SK-N-SH (cell line): ENCODE data around the gene HMGCS1. TPM values are rescaled to one million over a fixed set of nuclear protein-coding genes. Genes with fewer than 3 reads are reported as not detected.

Source experiments
- CTCF ChIA-PET: fragments of 300-600, 350-600 bp; formaldehyde crosslinking; extraction: SDS; loops from one replicate; lab custom pipeline; 2021; lab: Yijun Ruan, JAX
- POLR2A ChIA-PET: fragments of 350-600 bp; sonication (Branson Sonifier 250); formaldehyde crosslinking; extraction: SDS; loops from one replicate; lab custom pipeline; 2020; ENCODE audit warnings: antibody characterized with exemption, inconsistent platforms; lab: Yijun Ruan, JAX
- DNase-seq: peaks from one replicate; pipeline ENCODE4 v3.0.0; 2012
- H2AFZ ChIP-seq: fragments of 200-600 bp; sonication (generic); 2 replicates; pipeline ENCODE4 v1.8.1; 2016; ENCODE audit warnings: antibody characterized with exemption, mild to moderate bottlenecking, low read depth
- H3F3A ChIP-seq: fragments of 200-600 bp; sonication (generic); replicated peaks from 2 replicates; pipeline ENCODE3; 2016; ENCODE audit warnings: antibody characterized with exemption, mild to moderate bottlenecking; ENCODE audit not compliant: insufficient read depth
- H3K27ac ChIP-seq, 2 experiments: fragments of 200-500 bp in 1 of 2; fragments of 200-600 bp in 1 of 2; sonication (Bioruptor generic) in 1 of 2; sonication (generic), shearing (Covaris generic) in 1 of 2; 2 replicates each; pipeline versions ENCODE4 v1.5.1 to v1.6.1; 2014 to 2016; ENCODE audit warnings: low read depth in 2 of 2, inconsistent platforms in 1 of 2, low read length in 1 of 2, mild to moderate bottlenecking in 1 of 2, mixed read lengths in 1 of 2
- H3K27me3 ChIP-seq: fragments of 200-600 bp; sonication (generic), shearing (Covaris generic); 2 replicates; pipeline ENCODE4 v1.6.1; 2016; ENCODE audit warnings: mixed run types; ENCODE audit not compliant: insufficient read depth
- H3K36me3 ChIP-seq, 2 experiments: fragments of 200-500 bp in 1 of 2; fragments of 200-600 bp in 1 of 2; sonication (Bioruptor generic) in 1 of 2; sonication (generic) in 1 of 2; replicated peaks in 1 of 2; 2 replicates each; pipeline versions ENCODE3 to v1.5.1; 2014 to 2016; ENCODE audit warnings: low read length in 1 of 2, mild to moderate bottlenecking in 1 of 2; ENCODE audit not compliant: insufficient read depth in 2 of 2, control insufficient read depth in 1 of 2
- H3K4me1 ChIP-seq, 2 experiments: fragments of 200-500 bp in 1 of 2; fragments of 200-600 bp in 1 of 2; sonication (Bioruptor generic) in 1 of 2; sonication (generic), shearing (Covaris generic) in 1 of 2; 2 replicates each; pipeline versions ENCODE4 v1.5.1 to v1.6.1; 2014 to 2016; ENCODE audit warnings: low read depth in 1 of 2, low read length in 1 of 2, mixed run types in 1 of 2; ENCODE audit not compliant: insufficient read depth in 2 of 2, control insufficient read depth in 1 of 2
- H3K4me2 ChIP-seq: fragments of 200-600 bp; sonication (generic), shearing (Covaris generic); 2 replicates; pipeline ENCODE4 v1.6.1; 2017; ENCODE audit warnings: mixed run types
- H3K4me3 ChIP-seq, 2 experiments: fragments of 200-500 bp in 1 of 2; fragments of 200-600 bp in 1 of 2; sonication (Bioruptor generic) in 1 of 2; sonication (generic), shearing (Covaris generic) in 1 of 2; 2 replicates each; pipeline versions ENCODE4 v1.5.1 to v1.8.1; 2014 to 2016; ENCODE audit warnings: low read depth in 2 of 2, inconsistent platforms in 1 of 2, low read length in 1 of 2, mild to moderate bottlenecking in 1 of 2, mixed read lengths in 1 of 2, moderate library complexity in 1 of 2
- H3K79me2 ChIP-seq: fragments of 200-600 bp; sonication (generic); 2 replicates; pipeline ENCODE4 v1.8.1; 2017; ENCODE audit warnings: mild to moderate bottlenecking; ENCODE audit not compliant: insufficient read depth
- H3K9ac ChIP-seq: fragments of 200-600 bp; sonication (generic); 2 replicates; pipeline ENCODE4 v1.6.1; 2017; ENCODE audit warnings: mixed run types
- H3K9me2 ChIP-seq: fragments of 200-600 bp; sonication (generic); 2 replicates; pipeline ENCODE4 v1.6.1; 2017; ENCODE audit warnings: mixed run types
- H3K9me3 ChIP-seq: fragments of 200-600 bp; sonication (generic); 2 replicates; pipeline ENCODE4 v1.6.1; 2017; ENCODE audit warnings: mixed run types, mild to moderate bottlenecking, moderate library complexity
- H4K20me1 ChIP-seq: fragments of 200-600 bp; sonication (generic); 2 replicates; pipeline ENCODE4 v1.6.1; 2017; ENCODE audit warnings: mild to moderate bottlenecking, mixed run types; ENCODE audit not compliant: insufficient read depth
- CHD2 ChIP-seq: fragments of 150-350 bp; IDR thresholded peaks from 2 replicates; pipeline ENCODE4 v1.6.1; 2018; ENCODE audit warnings: low read length; ENCODE audit not compliant: partially characterized antibody
- ELF1 ChIP-seq: IDR thresholded peaks from 2 replicates; pipeline ENCODE4 v1.4.0; 2012
- EP300 ChIP-seq, 2 experiments: IDR thresholded peaks; 2 replicates each; pipeline versions ENCODE4 v1.4.0 to v1.6.1; 2012; ENCODE audit warnings: borderline replicate concordance in 1 of 2, low read depth in 1 of 2, low read length in 1 of 2
- EZH2phosphoT487 ChIP-seq: fragments of 200-600 bp; sonication (generic); IDR thresholded peaks from 2 replicates; pipeline ENCODE4 v1.6.1; 2017; ENCODE audit warnings: low read depth, mixed run types, mild to moderate bottlenecking, antibody characterized with exemption, moderate library complexity, borderline replicate concordance
- FOSL2 ChIP-seq: IDR thresholded peaks from 2 replicates; pipeline ENCODE4 v1.4.0; 2012; ENCODE audit warnings: low read depth, mild to moderate bottlenecking, moderate library complexity, borderline replicate concordance
- FOXJ3 ChIP-seq: sonication (generic); formaldehyde crosslinking; IDR thresholded peaks from 2 replicates; pipeline ENCODE4 v1.5.1; 2020; ENCODE audit warnings: mild to moderate bottlenecking, missing genetic modification reagents
- FOXM1 ChIP-seq: IDR thresholded peaks from 2 replicates; pipeline ENCODE4 v1.4.0; 2012; ENCODE audit warnings: low read depth, mild to moderate bottlenecking
- GABPA ChIP-seq: IDR thresholded peaks from 2 replicates; pipeline ENCODE4 v1.4.0; 2012; ENCODE audit warnings: low read depth, mild to moderate bottlenecking
- GATA2 ChIP-seq: sonication (generic); formaldehyde crosslinking; IDR thresholded peaks from 2 replicates; pipeline ENCODE4 v1.5.0; 2020; ENCODE audit warnings: mild to moderate bottlenecking, missing genetic modification reagents
- JUND ChIP-seq: IDR thresholded peaks from 2 replicates; pipeline ENCODE4 v1.4.0; 2012
- MEF2A ChIP-seq: IDR thresholded peaks from 2 replicates; pipeline ENCODE4 v1.4.0; 2012; ENCODE audit warnings: low read depth, borderline replicate concordance
- NFIC ChIP-seq: IDR thresholded peaks from 2 replicates; pipeline ENCODE4 v1.4.0; 2012; ENCODE audit warnings: borderline replicate concordance
- POLR2AphosphoS5 ChIP-seq: IDR thresholded peaks from 2 replicates; pipeline ENCODE4 v1.6.1; 2012; ENCODE audit warnings: low read depth, low read length
- RXRA ChIP-seq: IDR thresholded peaks from 2 replicates; pipeline ENCODE4 v1.4.0; 2012; ENCODE audit warnings: low read depth, mild to moderate bottlenecking, borderline replicate concordance
- TAF1 ChIP-seq: IDR thresholded peaks from 2 replicates; pipeline ENCODE4 v1.6.1; 2012; ENCODE audit warnings: low read depth, mild to moderate bottlenecking, low read length, moderate library complexity, borderline replicate concordance
- TEAD4 ChIP-seq: IDR thresholded peaks from 2 replicates; pipeline ENCODE4 v1.4.0; 2012; ENCODE audit warnings: mild to moderate bottlenecking, borderline replicate concordance; ENCODE audit not compliant: insufficient read depth
- USF1 ChIP-seq: IDR thresholded peaks from 2 replicates; pipeline ENCODE4 v1.4.0; 2012; ENCODE audit warnings: low read depth, borderline replicate concordance
- YY1 ChIP-seq: IDR thresholded peaks from 2 replicates; pipeline ENCODE4 v1.4.0; 2012; ENCODE audit warnings: low read depth, mild to moderate bottlenecking
- WGBS: methylation state at CpG from one replicate; pipeline ENCODE4 v1.1.6; 2017; ENCODE audit warnings: low lambda C conversion rate; 5-methylcytosine and 5-hydroxymethylcytosine counted together
- polyA plus RNA-seq, 3 experiments: library from polyadenylated mRNA; depleted of rRNA; stranded (reverse); fragments of >200 nt; gene quantifications; 2 replicates each; pipeline ENCODE4 v1.2.3, GENCODE V29; 2012
- TF ChIP-seq, protein P1 (sequence below): IDR thresholded peaks from 2 replicates; pipeline ENCODE4 v1.4.0; 2012; ENCODE audit warnings: low read depth
- TF ChIP-seq, protein P2 (sequence below): fragments of 200-600 bp; sonication (generic); IDR thresholded peaks from 2 replicates; pipeline ENCODE4 v1.6.1; 2017; ENCODE audit warnings: antibody characterized with exemption, mild to moderate bottlenecking, moderate library complexity
- TF ChIP-seq, protein P3 (sequence below): IDR thresholded peaks from 2 replicates; pipeline ENCODE4; 2012

Gene HMGCS1
- polyA plus RNA-seq, 1 of the 3 experiments (the other 2 are of a cell fraction): 8.2 TPM

- no peak overlapping the region for H3K9ac ChIP-seq
- no peak overlapping the region for H3K4me3 ChIP-seq
- no peak overlapping the region for H2AFZ ChIP-seq
- no peak for DNase-seq
- CTCF ChIA-PET: no interaction called here
- TF ChIP-seq ELF1 (no peak), MEF2A (no peak), FOXJ3 (no peak), NFIC (no peak), TAF1 (no peak), EP300 (IDR thresholded peaks at IDR 0.05; ENCODE audit: borderline replicate concordance in 1 of 2, low read depth in 1 of 2, low read length in 1 of 2) (no peak), FOXM1 (no peak)
- no peaks in the 10 kb centered on the region for H3K36me3 ChIP-seq
- H3K9me2 ChIP-seq: no peaks in the 10 kb centered on the region
- no peaks in the 10 kb centered on the region for H3K4me1 ChIP-seq
- POLR2A ChIA-PET: no interaction called here
- H4K20me1 ChIP-seq: no peaks in the 10 kb centered on the region
- WGBS: 2% methylated on average over 2 of the region's 2 CpGs
- H3K27me3 ChIP-seq: no peaks in the 10 kb centered on the region; the same call in 1 of the 2 replicates
- no peaks in the 10 kb centered on the region for H3K79me2 ChIP-seq
- no peaks in the 10 kb centered on the region for H3F3A ChIP-seq
- H3K27ac ChIP-seq: no peak overlapping the region
- H3K9me3 ChIP-seq: no peaks in the 10 kb centered on the region; the same call in 1 of the 2 replicates
- H3K4me2 ChIP-seq: no peak overlapping the region
These were observed 22.9 kb upstream of the HMGCS1 start for GRCh38 chr5:43336159-43336558.

- Histone ChIP-seq H3K4me2 (no peak overlapping the region), H3K9me3 (no peaks in the 10 kb centered on the region; the same call in 1 of the 2 replicates), H3F3A (no peaks in the 10 kb centered on the region), H3K79me2 (no peaks in the 10 kb centered on the region), H4K20me1 (no peaks in the 10 kb centered on the region), H3K27me3 (no peaks in the 10 kb centered on the region; the same call in 1 of the 2 replicates), H3K27ac (no peak overlapping the region), H2AFZ (no peak overlapping the region), H3K4me1 (no peaks in the 10 kb centered on the region), H3K9me2 (no peaks in the 10 kb centered on the region), H3K9ac (no peak overlapping the region), H3K36me3 (no peaks in the 10 kb centered on the region), H3K4me3 (no peak overlapping the region)
- no peak for DNase-seq
- TF ChIP-seq FOXM1 (no peak), TEAD4 (no peak), JUND (no peak)
- 2% methylated on average over 4 of the region's 4 CpGs for WGBS
- ChIA-PET POLR2A (no interaction called here), CTCF (no interaction called here)
These were observed 22.5 kb upstream of the HMGCS1 start for GRCh38 chr5:43335681-43336080.

DNA sequence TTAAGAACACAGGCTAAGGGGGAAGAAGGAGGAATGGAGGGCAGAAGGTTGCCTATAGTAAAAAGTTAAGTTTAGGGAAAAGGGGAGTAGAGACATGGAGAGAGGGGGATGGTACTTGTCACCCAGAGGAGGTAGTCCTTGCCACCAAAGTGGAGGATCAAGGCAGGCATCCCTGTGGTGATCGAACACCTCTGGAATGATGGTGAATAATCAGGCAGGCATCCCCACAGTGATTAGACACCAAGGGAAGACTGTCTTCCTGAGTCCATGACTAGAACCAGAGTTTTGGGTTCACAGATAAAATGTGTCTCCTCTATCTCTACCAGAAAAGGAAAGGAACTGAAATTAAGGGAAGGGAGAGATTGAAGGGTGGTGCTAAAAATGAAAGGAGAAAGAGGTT, 19.2 kb upstream of the HMGCS1 start:
- Histone ChIP-seq H3K79me2 (no peaks in the 10 kb centered on the region), H3K9me3 (no peaks in the 10 kb centered on the region; the same call in 1 of the 2 replicates), H3K9me2 (no peaks in the 10 kb centered on the region), H3K4me2 (no peak overlapping the region), H3K36me3 (no peaks in the 10 kb centered on the region), H3K4me1 (no peaks in the 10 kb centered on the region), H2AFZ (no peak overlapping the region), H3K27me3 (no peaks in the 10 kb centered on the region; the same call in 1 of the 2 replicates), H3K27ac (no peak overlapping the region), H3K9ac (no peak overlapping the region), H3K4me3 (no peak overlapping the region), H3F3A (no peaks in the 10 kb centered on the region), H4K20me1 (no peaks in the 10 kb centered on the region)
- no peak for DNase-seq
- ChIA-PET POLR2A (no interaction called here), CTCF (no interaction called here)
- 0% methylated on average over 1 of the region's 1 CpG for WGBS
- TF ChIP-seq EZH2phosphoT487 (no peak), YY1 (no peak), USF1 (no peak), GATA2 (CRISPR knock-in tag) (no peak), TEAD4 (no peak), CHD2 (no peak), POLR2AphosphoS5 (no peak), MEF2A (no peak), JUND (no peak), GABPA (no peak), FOXJ3 (no peak), RXRA (no peak), FOSL2 (no peak)
- TF ChIP-seq, protein P1, sequence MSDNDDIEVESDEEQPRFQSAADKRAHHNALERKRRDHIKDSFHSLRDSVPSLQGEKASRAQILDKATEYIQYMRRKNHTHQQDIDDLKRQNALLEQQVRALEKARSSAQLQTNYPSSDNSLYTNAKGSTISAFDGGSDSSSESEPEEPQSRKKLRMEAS: no peak
- TF ChIP-seq, protein P2, sequence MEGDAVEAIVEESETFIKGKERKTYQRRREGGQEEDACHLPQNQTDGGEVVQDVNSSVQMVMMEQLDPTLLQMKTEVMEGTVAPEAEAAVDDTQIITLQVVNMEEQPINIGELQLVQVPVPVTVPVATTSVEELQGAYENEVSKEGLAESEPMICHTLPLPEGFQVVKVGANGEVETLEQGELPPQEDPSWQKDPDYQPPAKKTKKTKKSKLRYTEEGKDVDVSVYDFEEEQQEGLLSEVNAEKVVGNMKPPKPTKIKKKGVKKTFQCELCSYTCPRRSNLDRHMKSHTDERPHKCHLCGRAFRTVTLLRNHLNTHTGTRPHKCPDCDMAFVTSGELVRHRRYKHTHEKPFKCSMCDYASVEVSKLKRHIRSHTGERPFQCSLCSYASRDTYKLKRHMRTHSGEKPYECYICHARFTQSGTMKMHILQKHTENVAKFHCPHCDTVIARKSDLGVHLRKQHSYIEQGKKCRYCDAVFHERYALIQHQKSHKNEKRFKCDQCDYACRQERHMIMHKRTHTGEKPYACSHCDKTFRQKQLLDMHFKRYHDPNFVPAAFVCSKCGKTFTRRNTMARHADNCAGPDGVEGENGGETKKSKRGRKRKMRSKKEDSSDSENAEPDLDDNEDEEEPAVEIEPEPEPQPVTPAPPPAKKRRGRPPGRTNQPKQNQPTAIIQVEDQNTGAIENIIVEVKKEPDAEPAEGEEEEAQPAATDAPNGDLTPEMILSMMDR: no peak
- TF ChIP-seq, protein P3, sequence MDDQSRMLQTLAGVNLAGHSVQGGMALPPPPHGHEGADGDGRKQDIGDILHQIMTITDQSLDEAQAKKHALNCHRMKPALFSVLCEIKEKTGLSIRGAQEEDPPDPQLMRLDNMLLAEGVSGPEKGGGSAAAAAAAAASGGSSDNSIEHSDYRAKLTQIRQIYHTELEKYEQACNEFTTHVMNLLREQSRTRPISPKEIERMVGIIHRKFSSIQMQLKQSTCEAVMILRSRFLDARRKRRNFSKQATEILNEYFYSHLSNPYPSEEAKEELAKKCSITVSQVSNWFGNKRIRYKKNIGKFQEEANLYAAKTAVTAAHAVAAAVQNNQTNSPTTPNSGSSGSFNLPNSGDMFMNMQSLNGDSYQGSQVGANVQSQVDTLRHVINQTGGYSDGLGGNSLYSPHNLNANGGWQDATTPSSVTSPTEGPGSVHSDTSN: no peak
